ENCODE data around the gene DYNC1I1. TPM values are rescaled to one million over a fixed set of nuclear protein-coding genes. Genes with fewer than 3 reads are reported as not detected.
A peak's percentile ranks its signal among the peaks of the same experiment; 100 is the strongest.

The DYNC1I1 gene
- total and polyA plus RNA-seq, 2 of the 13 experiments (the other 11 are each of a cell fraction or from before 2014, with no cell fraction given) = not detected

DNA sequence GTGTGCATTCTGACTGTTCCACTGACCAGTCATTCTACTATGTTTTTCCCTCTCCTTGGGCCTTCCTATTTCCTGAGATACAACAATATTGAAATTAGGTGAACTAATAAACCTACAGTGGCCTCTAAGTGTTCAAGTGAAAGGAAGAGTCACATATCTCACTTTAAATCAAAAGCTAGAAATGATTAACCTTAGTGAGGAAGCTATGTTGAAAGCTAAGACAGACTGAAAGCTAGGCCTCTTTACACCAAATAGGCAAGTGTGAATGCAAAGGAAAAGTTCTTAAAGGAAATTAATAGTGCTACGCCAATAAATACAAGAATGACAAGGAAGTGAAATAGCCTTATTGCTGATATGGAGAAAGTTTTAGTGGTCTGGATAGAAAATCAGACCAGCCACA, 5.7 kb upstream of the DYNC1I1 start:
- ATAC-seq = no peak

DNA sequence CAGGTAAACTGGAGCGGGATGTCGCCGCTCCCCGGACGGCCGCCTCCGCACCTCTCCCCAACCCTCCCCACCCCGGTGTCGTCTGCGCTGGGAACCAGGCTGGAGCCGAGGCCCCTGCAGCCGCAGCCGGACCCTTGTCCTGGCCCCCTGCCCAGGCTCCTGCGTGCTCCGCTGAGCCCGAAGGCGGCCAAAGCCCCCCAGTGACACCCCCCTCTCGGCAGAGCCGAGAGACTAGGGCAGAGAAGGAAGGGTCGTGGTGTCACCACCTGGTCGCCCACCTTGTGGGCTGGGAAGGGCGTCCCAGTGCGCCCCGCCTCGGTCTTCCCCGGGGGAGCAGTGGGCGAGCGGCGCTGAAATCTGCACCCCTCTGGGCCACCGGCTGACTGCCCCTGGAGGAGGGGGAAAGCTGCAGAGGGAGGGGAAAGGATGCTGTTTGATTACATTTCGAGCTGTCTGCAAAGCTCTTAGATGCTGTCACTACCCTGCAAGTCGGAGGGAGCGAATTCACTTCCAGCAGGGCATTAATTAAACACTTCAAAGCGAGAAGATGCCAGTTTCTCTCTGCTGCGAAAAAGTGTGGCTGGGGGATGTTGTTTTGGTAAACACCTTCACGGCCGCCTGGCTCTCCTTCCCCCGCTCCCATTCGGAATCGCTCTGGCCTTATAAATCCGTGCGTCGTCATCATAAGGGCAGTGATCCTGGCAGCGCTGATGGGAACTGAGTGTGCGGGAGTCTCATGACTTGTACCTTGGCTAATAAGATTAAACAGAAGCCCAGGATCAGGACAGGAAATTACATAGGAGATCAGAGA, 622 bp downstream of the DYNC1I1 start:
- DNase-seq (ENCODE audit: low spot score) = no peak
- in situ Hi-C loops (cut with HindIII; ENCODE audit: extremely low pct_ligation_motif_present, low pct_unique_long_range_greater_than_20kb) (no loop called here), intact Hi-C loops (cut with micrococcal nuclease; ENCODE audit: unreplicated experiment) (no loop called here)
- Histone ChIP-seq H3K9me3 (ENCODE audit: low read length) (no peaks in the 10 kb centered on the region), H3K4me2 (ENCODE audit: low read depth, low read length) (peak overlapping the region; percentile 70), H3K36me3 (replicated peaks in 1 of 2; ENCODE audit: control insufficient read depth in 1 of 2, insufficient read depth in 2 of 2, low read length in 2 of 2) (no peaks in the 10 kb centered on the region), H4K20me1 (ENCODE audit: insufficient read depth, low read length) (no peaks in the 10 kb centered on the region), H3K4me1 (ENCODE audit: insufficient read depth, low read length) (0 out of 2 replicates have a peak, but pooled peaks cover 5% of the 10 kb centered on the region), H3K27me3 (ENCODE audit: control insufficient read depth in 1 of 2, insufficient read depth in 2 of 2, low read length in 2 of 2) (peaks cover 2 to 16% of the 10 kb centered on the region in 2 experiments), H3K9ac (ENCODE audit: insufficient read depth, low read depth, low read length) (no peak overlapping the region), H3K27ac (ENCODE audit: extremely low read length, insufficient read depth, low read length) (no peak overlapping the region), H3K4me3 (replicated peaks in 1 of 3; ENCODE audit: insufficient read depth in 1 of 3, low read depth in 2 of 3, low read length in 3 of 3) (peak overlapping the region; percentile 45 to 72 (median 59); a peak in 5 of 6 replicates), H3K79me2 (ENCODE audit: insufficient read depth, low read length) (no peaks in the 10 kb centered on the region), H2AFZ (ENCODE audit: low read length) (no peak overlapping the region)
- CTCF ChIA-PET (ENCODE audit: low intra/inter-chr PET ratio, low total read pairs) = no interaction called here
- TF ChIP-seq RXRB (CRISPR knock-in tag; IDR thresholded peaks at IDR 0.05; ENCODE audit: borderline replicate concordance) = no peak
- TF ChIP-seq, protein P1, sequence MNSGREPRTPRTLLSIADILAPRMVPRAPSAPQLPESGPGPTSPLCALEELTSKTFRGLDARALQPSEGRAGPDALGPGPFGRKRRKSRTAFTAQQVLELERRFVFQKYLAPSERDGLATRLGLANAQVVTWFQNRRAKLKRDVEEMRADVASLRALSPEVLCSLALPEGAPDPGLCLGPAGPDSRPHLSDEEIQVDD (CRISPR knock-in tag; IDR thresholded peaks at IDR 0.05; ENCODE audit: borderline replicate concordance) = no peak
- no peak for TF ChIP-seq ZNF337 (CRISPR knock-in tag; IDR thresholded peaks at IDR 0.05; ENCODE audit: borderline replicate concordance, low read depth)
- TF ChIP-seq ZNF768 (CRISPR knock-in tag; IDR thresholded peaks at IDR 0.05) = 0 out of 2 replicates have a peak, but pooled peaks have one; percentile 0
- no TSS peak for BruUV-seq (replicated peaks)
- WGBS (ENCODE audit: low lambda C conversion rate) = 32% methylated on average over 29 of the region's 45 CpGs
- no peak for FAIRE-seq
- ATAC-seq = peak; percentile 45
- POLR2A ChIA-PET = no interaction called here

More for the DNA sequence above, 5.7 kb upstream of the DYNC1I1 start:
- no peaks in the 10 kb centered on the region for H3K36me3 ChIP-seq (replicated peaks in 1 of 2; ENCODE audit: control insufficient read depth in 1 of 2, insufficient read depth in 2 of 2, low read length in 2 of 2)
- H3K9ac ChIP-seq (ENCODE audit: insufficient read depth, low read depth, low read length) = no peak overlapping the region
- H3K27ac ChIP-seq (ENCODE audit: extremely low read length, insufficient read depth, low read length) = no peak overlapping the region
- H3K27me3 ChIP-seq (ENCODE audit: control insufficient read depth in 1 of 2, insufficient read depth in 2 of 2, low read length in 2 of 2) = no peaks in the 10 kb centered on the region
- no peak for DNase-seq (ENCODE audit: low spot score)
- intact Hi-C loops (cut with micrococcal nuclease; ENCODE audit: unreplicated experiment) = no loop called here
- no peaks in the 10 kb centered on the region for H3K79me2 ChIP-seq (ENCODE audit: insufficient read depth, low read length)
- BruUV-seq (replicated peaks) = no TSS peak
- H2AFZ ChIP-seq (ENCODE audit: low read length) = no peak overlapping the region
- CTCF ChIA-PET (ENCODE audit: low intra/inter-chr PET ratio, low total read pairs) = no interaction called here
- H3K4me3 ChIP-seq (replicated peaks in 1 of 3; ENCODE audit: insufficient read depth in 1 of 3, low read depth in 2 of 3, low read length in 3 of 3) = no peak overlapping the region
- no peak overlapping the region for H3K4me2 ChIP-seq (ENCODE audit: low read depth, low read length)
- no peak for TF ChIP-seq NFE2L1 (CRISPR knock-in tag; IDR thresholded peaks at IDR 0.05; ENCODE audit: borderline replicate concordance)
- no peak for TF ChIP-seq ZNF549 (CRISPR knock-in tag; IDR thresholded peaks at IDR 0.05)
- 34% methylated on average over 1 of the region's 1 CpG for WGBS (ENCODE audit: low lambda C conversion rate)
- no peaks in the 10 kb centered on the region for H4K20me1 ChIP-seq (ENCODE audit: insufficient read depth, low read length)
- no peaks in the 10 kb centered on the region for H3K9me3 ChIP-seq (ENCODE audit: low read length)
- in situ Hi-C loops (cut with HindIII; ENCODE audit: extremely low pct_ligation_motif_present, low pct_unique_long_range_greater_than_20kb) = no loop called here
- no peaks in the 10 kb centered on the region for H3K4me1 ChIP-seq (ENCODE audit: insufficient read depth, low read length)
- no peak for FAIRE-seq
- POLR2A ChIA-PET = no interaction called here

Data from HepG2 (cell line).